GM23338 (cell line): ENCODE measurements around the gene TOM1L2. TPM values are rescaled to one million over a fixed set of nuclear protein-coding genes. Genes with fewer than 3 reads are reported as not detected.

Experiments used
- ATAC-seq: fragments of 200-7000 bp; cut with Tn5 transposase; 3 replicates; pipeline ENCODE4 v1.9.1; 2020
- DNase-seq: peaks from one replicate; pipeline ENCODE4 v3.0.0-alpha.2; 2015; ENCODE audit warnings: low spot score
- H2AFZ ChIP-seq: fragments of 200-600 bp; sonication (generic); 2 replicates; pipeline ENCODE4 v1.8.0; 2016; ENCODE audit warnings: antibody characterized with exemption, mild to moderate bottlenecking, moderate library complexity
- H3F3A ChIP-seq: fragments of 200-600 bp; sonication (generic); replicated peaks from 2 replicates; pipeline ENCODE4 v1.8.0; 2017; ENCODE audit warnings: antibody characterized with exemption, mixed run types, low read depth
- H3K27ac ChIP-seq: fragments of 200-600 bp; sonication (generic); 2 replicates; pipeline ENCODE4 v1.6.1; 2016; ENCODE audit warnings: low read depth
- H3K27me3 ChIP-seq: fragments of 200-600 bp; sonication (generic); 2 replicates; pipeline ENCODE4 v1.8.0; 2016; ENCODE audit warnings: mild to moderate bottlenecking, mixed run types, moderate library complexity; ENCODE audit not compliant: insufficient read depth
- H3K36me3 ChIP-seq: fragments of 200-600 bp; sonication (generic); 2 replicates; pipeline ENCODE4 v1.8.0; 2016; ENCODE audit warnings: mild to moderate bottlenecking; ENCODE audit not compliant: insufficient read depth
- H3K4me1 ChIP-seq: fragments of 200-600 bp; sonication (generic); 2 replicates; pipeline ENCODE4 v1.8.0; 2016; ENCODE audit warnings: mild to moderate bottlenecking, moderate library complexity; ENCODE audit not compliant: insufficient read depth
- H3K4me2 ChIP-seq: fragments of 200-600 bp; sonication (generic); 2 replicates; pipeline ENCODE4 v1.7.1; 2017; ENCODE audit warnings: mixed run types
- H3K4me3 ChIP-seq: fragments of 200-600 bp; sonication (generic); 2 replicates; pipeline ENCODE4 v1.6.1; 2016; ENCODE audit warnings: mixed run types
- H3K79me2 ChIP-seq: fragments of 200-600 bp; sonication (generic); replicated peaks from 2 replicates; pipeline ENCODE4 v1.8.0; 2017; ENCODE audit warnings: mild to moderate bottlenecking; ENCODE audit not compliant: insufficient read depth
- H3K9me2 ChIP-seq: fragments of 200-600 bp; sonication (generic); 2 replicates; pipeline ENCODE4 v1.8.0; 2017; ENCODE audit not compliant: insufficient read depth
- H4K20me1 ChIP-seq: fragments of 200-600 bp; sonication (generic); replicated peaks from 2 replicates; pipeline ENCODE4 v1.8.0; 2017; ENCODE audit warnings: mild to moderate bottlenecking; ENCODE audit not compliant: insufficient read depth
- H3K27ac Mint-ChIP-seq: 2 replicates; pipeline ENCODE4 v1.8.0; 2020; ENCODE audit warnings: inconsistent platforms, mild to moderate bottlenecking, moderate library complexity, mixed read lengths
- H3K27me3 Mint-ChIP-seq: 3 replicates; pipeline ENCODE4 v1.8.0; 2022; ENCODE audit warnings: low read depth, mild to moderate bottlenecking, moderate library complexity, mixed read lengths, inconsistent platforms; ENCODE audit not compliant: insufficient read depth, poor library complexity
- H3K36me3 Mint-ChIP-seq: 3 replicates; pipeline ENCODE4 v1.8.0; 2021; ENCODE audit warnings: low read depth, mild to moderate bottlenecking, inconsistent platforms, moderate library complexity, mixed read lengths
- H3K4me1 Mint-ChIP-seq: 3 replicates; pipeline ENCODE4 v1.8.0; 2020; ENCODE audit warnings: mild to moderate bottlenecking, inconsistent platforms, mixed read lengths
- H3K4me3 Mint-ChIP-seq: 3 replicates; pipeline ENCODE4 v1.8.0; 2021; ENCODE audit warnings: moderate library complexity, mild to moderate bottlenecking, inconsistent platforms, mixed read lengths
- H3K9me3 Mint-ChIP-seq: 3 replicates; pipeline ENCODE4 v1.8.0; 2020; ENCODE audit warnings: moderate library complexity, mild to moderate bottlenecking, inconsistent platforms, mixed read lengths
- STAT1 ChIP-seq: IDR thresholded peaks from one replicate; pipeline ENCODE4 v1.6.1; 2016; ENCODE audit warnings: antibody characterized with exemption; ENCODE audit not compliant: unreplicated experiment
- ZNF331 ChIP-seq: fragments of 250-450 bp; sonication (Bioruptor Pico); IDR thresholded peaks from 2 replicates; pipeline ENCODE4 v1.5.0; 2020; ENCODE audit warnings: low read depth, mild to moderate bottlenecking, moderate library complexity
- polyA plus RNA-seq: library from polyadenylated mRNA; unstranded; fragments of >200 nt; fragmentation: Nextera tagmentation; extraction: Ambion mirVana; gene quantifications from 2 replicates; pipeline ENCODE4 v1.2.1, GENCODE V29; 2016
- total RNA-seq: library from RNA; depleted of rRNA; stranded (reverse); fragments of >200 nt; shearing (Covaris generic); gene quantifications from 2 replicates; pipeline ENCODE4 v1.2.3, GENCODE V29; 2014
- TF ChIP-seq, protein P1 (sequence below): fragments of 250-450 bp; sonication (Bioruptor Pico); IDR thresholded peaks from 2 replicates; pipeline ENCODE4 v1.5.0; 2020; ENCODE audit warnings: mild to moderate bottlenecking, moderate library complexity
- TF ChIP-seq, protein P2 (sequence below), 2 experiments: fragments of 200-600 bp in 1 of 2; sonication (generic) in 1 of 2; conservative IDR thresholded peaks; 2 replicates each; pipeline versions ENCODE4 v1.5.1 to v1.6.1; 2016 to 2017; ENCODE audit warnings: antibody characterized with exemption in 2 of 2, low read depth in 2 of 2, mild to moderate bottlenecking in 2 of 2, moderate library complexity in 1 of 2

The TOM1L2 gene
- total and polyA plus RNA-seq, 2 experiments from 2014 or later: 3.3 TPM

GRCh38 chr17:17954079-17954478 lies 18.1 kb downstream of the TOM1L2 start (continued):
- TF ChIP-seq, protein P1, sequence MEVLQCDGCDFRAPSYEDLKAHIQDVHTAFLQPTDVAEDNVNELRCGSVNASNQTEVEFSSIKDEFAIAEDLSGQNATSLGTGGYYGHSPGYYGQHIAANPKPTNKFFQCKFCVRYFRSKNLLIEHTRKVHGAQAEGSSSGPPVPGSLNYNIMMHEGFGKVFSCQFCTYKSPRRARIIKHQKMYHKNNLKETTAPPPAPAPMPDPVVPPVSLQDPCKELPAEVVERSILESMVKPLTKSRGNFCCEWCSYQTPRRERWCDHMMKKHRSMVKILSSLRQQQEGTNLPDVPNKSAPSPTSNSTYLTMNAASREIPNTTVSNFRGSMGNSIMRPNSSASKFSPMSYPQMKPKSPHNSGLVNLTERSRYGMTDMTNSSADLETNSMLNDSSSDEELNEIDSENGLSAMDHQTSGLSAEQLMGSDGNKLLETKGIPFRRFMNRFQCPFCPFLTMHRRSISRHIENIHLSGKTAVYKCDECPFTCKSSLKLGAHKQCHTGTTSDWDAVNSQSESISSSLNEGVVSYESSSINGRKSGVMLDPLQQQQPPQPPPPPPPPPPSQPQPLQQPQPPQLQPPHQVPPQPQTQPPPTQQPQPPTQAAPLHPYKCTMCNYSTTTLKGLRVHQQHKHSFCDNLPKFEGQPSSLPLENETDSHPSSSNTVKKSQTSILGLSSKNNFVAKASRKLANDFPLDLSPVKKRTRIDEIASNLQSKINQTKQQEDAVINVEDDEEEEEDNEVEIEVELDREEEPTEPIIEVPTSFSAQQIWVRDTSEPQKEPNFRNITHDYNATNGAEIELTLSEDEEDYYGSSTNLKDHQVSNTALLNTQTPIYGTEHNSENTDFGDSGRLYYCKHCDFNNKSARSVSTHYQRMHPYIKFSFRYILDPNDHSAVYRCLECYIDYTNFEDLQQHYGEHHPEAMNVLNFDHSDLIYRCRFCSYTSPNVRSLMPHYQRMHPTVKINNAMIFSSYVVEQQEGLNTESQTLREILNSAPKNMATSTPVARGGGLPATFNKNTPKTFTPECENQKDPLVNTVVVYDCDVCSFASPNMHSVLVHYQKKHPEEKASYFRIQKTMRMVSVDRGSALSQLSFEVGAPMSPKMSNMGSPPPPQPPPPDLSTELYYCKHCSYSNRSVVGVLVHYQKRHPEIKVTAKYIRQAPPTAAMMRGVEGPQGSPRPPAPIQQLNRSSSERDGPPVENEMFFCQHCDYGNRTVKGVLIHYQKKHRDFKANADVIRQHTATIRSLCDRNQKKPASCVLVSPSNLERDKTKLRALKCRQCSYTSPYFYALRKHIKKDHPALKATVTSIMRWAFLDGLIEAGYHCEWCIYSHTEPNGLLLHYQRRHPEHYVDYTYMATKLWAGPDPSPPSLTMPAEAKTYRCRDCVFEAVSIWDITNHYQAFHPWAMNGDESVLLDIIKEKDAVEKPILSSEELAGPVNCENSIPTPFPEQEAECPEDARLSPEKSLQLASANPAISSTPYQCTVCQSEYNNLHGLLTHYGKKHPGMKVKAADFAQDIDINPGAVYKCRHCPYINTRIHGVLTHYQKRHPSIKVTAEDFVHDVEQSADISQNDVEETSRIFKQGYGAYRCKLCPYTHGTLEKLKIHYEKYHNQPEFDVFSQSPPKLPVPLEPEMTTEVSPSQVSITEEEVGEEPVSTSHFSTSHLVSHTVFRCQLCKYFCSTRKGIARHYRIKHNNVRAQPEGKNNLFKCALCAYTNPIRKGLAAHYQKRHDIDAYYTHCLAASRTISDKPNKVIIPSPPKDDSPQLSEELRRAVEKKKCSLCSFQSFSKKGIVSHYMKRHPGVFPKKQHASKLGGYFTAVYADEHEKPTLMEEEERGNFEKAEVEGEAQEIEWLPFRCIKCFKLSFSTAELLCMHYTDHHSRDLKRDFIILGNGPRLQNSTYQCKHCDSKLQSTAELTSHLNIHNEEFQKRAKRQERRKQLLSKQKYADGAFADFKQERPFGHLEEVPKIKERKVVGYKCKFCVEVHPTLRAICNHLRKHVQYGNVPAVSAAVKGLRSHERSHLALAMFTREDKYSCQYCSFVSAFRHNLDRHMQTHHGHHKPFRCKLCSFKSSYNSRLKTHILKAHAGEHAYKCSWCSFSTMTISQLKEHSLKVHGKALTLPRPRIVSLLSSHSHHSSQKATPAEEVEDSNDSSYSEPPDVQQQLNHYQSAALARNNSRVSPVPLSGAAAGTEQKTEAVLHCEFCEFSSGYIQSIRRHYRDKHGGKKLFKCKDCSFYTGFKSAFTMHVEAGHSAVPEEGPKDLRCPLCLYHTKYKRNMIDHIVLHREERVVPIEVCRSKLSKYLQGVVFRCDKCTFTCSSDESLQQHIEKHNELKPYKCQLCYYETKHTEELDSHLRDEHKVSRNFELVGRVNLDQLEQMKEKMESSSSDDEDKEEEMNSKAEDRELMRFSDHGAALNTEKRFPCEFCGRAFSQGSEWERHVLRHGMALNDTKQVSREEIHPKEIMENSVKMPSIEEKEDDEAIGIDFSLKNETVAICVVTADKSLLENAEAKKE (CRISPR knock-in tag): no peak
- TF ChIP-seq, protein P2, sequence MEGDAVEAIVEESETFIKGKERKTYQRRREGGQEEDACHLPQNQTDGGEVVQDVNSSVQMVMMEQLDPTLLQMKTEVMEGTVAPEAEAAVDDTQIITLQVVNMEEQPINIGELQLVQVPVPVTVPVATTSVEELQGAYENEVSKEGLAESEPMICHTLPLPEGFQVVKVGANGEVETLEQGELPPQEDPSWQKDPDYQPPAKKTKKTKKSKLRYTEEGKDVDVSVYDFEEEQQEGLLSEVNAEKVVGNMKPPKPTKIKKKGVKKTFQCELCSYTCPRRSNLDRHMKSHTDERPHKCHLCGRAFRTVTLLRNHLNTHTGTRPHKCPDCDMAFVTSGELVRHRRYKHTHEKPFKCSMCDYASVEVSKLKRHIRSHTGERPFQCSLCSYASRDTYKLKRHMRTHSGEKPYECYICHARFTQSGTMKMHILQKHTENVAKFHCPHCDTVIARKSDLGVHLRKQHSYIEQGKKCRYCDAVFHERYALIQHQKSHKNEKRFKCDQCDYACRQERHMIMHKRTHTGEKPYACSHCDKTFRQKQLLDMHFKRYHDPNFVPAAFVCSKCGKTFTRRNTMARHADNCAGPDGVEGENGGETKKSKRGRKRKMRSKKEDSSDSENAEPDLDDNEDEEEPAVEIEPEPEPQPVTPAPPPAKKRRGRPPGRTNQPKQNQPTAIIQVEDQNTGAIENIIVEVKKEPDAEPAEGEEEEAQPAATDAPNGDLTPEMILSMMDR (conservative IDR thresholded peaks at IDR 0.05; ENCODE audit: low read depth in 2 of 2): no peak

- H3F3A ChIP-seq: no peaks in the 10 kb centered on the region
- H3K27me3 Mint-ChIP-seq: peaks cover 4% of the 10 kb centered on the region
- peak; percentile 56 for DNase-seq
- H3K4me3 Mint-ChIP-seq: no peak overlapping the region
- H3K9me2 ChIP-seq: no peaks in the 10 kb centered on the region
- H3K4me1 Mint-ChIP-seq: peaks cover 15% of the 10 kb centered on the region
- no peaks in the 10 kb centered on the region for H4K20me1 ChIP-seq
- H3K4me2 ChIP-seq: no peak overlapping the region
- H3K9me3 Mint-ChIP-seq: no peaks in the 10 kb centered on the region
- H3K36me3 Mint-ChIP-seq: no peaks in the 10 kb centered on the region; the same call in 2 of the 3 replicates
- no peak overlapping the region for H3K27ac ChIP-seq
- no peaks in the 10 kb centered on the region for H3K27me3 ChIP-seq
- no peaks in the 10 kb centered on the region for H3K79me2 ChIP-seq
- H2AFZ ChIP-seq: no peak overlapping the region
- peak; percentile 75 for ATAC-seq
- peaks cover 11% of the 10 kb centered on the region; the same call in 1 of the 2 replicates for H3K4me1 ChIP-seq
- H3K27ac Mint-ChIP-seq: no peak overlapping the region
- H3K36me3 ChIP-seq: no peaks in the 10 kb centered on the region
- no peak overlapping the region for H3K4me3 ChIP-seq
- TF ChIP-seq, protein P2 (conservative IDR thresholded peaks at IDR 0.05; ENCODE audit: low read depth in 2 of 2): peak in 1 of 2 experiments; percentile 40; a peak in 3 of 4 replicates
- TF ChIP-seq STAT1 (no peak), ZNF331 (no peak)
- TF ChIP-seq, protein P1 (CRISPR knock-in tag): no peak
Measured at GRCh38 chr17:17952691-17953090, 19.5 kb downstream of the TOM1L2 start.
